Measurements from ENCODE around the gene PLK3.
"Not testable (repeated sequence)": the region's sequence is repeated elsewhere in the genome, so short reads cannot be mapped to it uniquely, and the experiment has no call there.

The PLK3 gene

GRCh38 chr1:44832056-44832705, 32.0 kb downstream of the PLK3 start:
- no peak for DNase-seq (ENCODE audit: low read depth in 2 of 2)
- TF ChIP-seq CTCF (IDR thresholded peaks at IDR 0.05; ENCODE audit: low read depth, low read length), result no peak
- no peak overlapping the region for H3K4me3 ChIP-seq (replicated peaks in 1 of 2; ENCODE audit: low read depth in 2 of 2, low read length in 2 of 2)

- no peak overlapping the region for H3K4me3 ChIP-seq (replicated peaks in 1 of 2; ENCODE audit: low read depth in 2 of 2, low read length in 2 of 2)
- no peak for TF ChIP-seq CTCF (IDR thresholded peaks at IDR 0.05; ENCODE audit: low read depth, low read length)
- no peak for DNase-seq (ENCODE audit: low read depth in 2 of 2)
These were observed 34.2 kb downstream of the PLK3 start for GRCh38 chr1:44834328-44834727.

GRCh38 chr1:44835738-44836675, 35.8 kb downstream of the PLK3 start:
- TF ChIP-seq CTCF (IDR thresholded peaks at IDR 0.05; ENCODE audit: low read depth, low read length), result peak; percentile 89
- peak; percentile 91 to 92 for DNase-seq (ENCODE audit: low read depth in 2 of 2)
- no peak overlapping the region for H3K4me3 ChIP-seq (replicated peaks in 1 of 2; ENCODE audit: low read depth in 2 of 2, low read length in 2 of 2)

- DNase-seq (ENCODE audit: low read depth in 2 of 2); H3K4me3 ChIP-seq (replicated peaks in 1 of 2; ENCODE audit: low read depth in 2 of 2, low read length in 2 of 2): not testable (repeated sequence)
These were observed 38.1 kb downstream of the PLK3 start for GRCh38 chr1:44838294-44838693.

- TF ChIP-seq CTCF (IDR thresholded peaks at IDR 0.05; ENCODE audit: low read depth, low read length), result no peak
- DNase-seq (ENCODE audit: low read depth in 2 of 2), result no peak
- no peak overlapping the region for H3K4me3 ChIP-seq (replicated peaks in 1 of 2; ENCODE audit: low read depth in 2 of 2, low read length in 2 of 2)
These were observed 39.4 kb downstream of the PLK3 start for GRCh38 chr1:44839576-44839975.

- TF ChIP-seq CTCF (IDR thresholded peaks at IDR 0.05; ENCODE audit: low read depth, low read length), result no peak
- DNase-seq (ENCODE audit: low read depth in 2 of 2), result no peak
- peak overlapping the region; percentile 52 to 57 for H3K4me3 ChIP-seq (replicated peaks in 1 of 2; ENCODE audit: low read depth in 2 of 2, low read length in 2 of 2)
These were observed 42.3 kb downstream of the PLK3 start for GRCh38 chr1:44842486-44842861.
